ENCODE results near the gene CRLF1.

- TF ChIP-seq POLR2A (IDR thresholded peaks at IDR 0.05), result no peak
- no peak for TF ChIP-seq CTCF (IDR thresholded peaks at IDR 0.05)
These were observed at the start of gene CRLF1 for GRCh38 chr19:18606281-18607225.
